HepG2 (cell line): Measurements from ENCODE around the gene SHC3. TPM values are rescaled to one million over a fixed set of nuclear protein-coding genes. Genes with fewer than 3 reads are reported as not detected.
A peak's percentile ranks its signal among the peaks of the same experiment; 100 is the strongest.

Experiments used
- ATAC-seq: fragments of 200-7000 bp; cut with Tn5 transposase; 3 replicates; pipeline ENCODE4 v1.9.1; 2020; ENCODE audit warnings: mild to moderate bottlenecking, moderate library complexity
- BruUV-seq: library from RNA; stranded (reverse); fragments of 400-500 nt; replicated peaks from 2 replicates; lab custom pipeline; 2021; lab: Mats Ljungman, UMichigan
- CTCF ChIA-PET: fragments of 300-600 bp; formaldehyde crosslinking; extraction: SDS; loops from one replicate; lab custom pipeline; 2021; ENCODE audit warnings: low total read pairs, inconsistent platforms, low intra/inter-chr PET ratio; lab: Yijun Ruan, JAX
- POLR2A ChIA-PET: fragments of 350-600 bp; sonication (Branson Sonifier 250); formaldehyde crosslinking; loops from one replicate; lab custom pipeline; 2020; ENCODE audit warnings: antibody characterized with exemption, inconsistent platforms; lab: Yijun Ruan, JAX
- DNase-seq: peaks from one replicate; pipeline ENCODE4 v3.0.0-alpha.2; 2015; ENCODE audit warnings: low spot score
- FAIRE-seq: peaks from 3 replicates; lab custom pipeline; 2011; peaks lifted over from hg19 to GRCh38; lab: Jason Lieb, UNC
- H2AFZ ChIP-seq: one replicate; pipeline ENCODE4 v1.6.1; 2011; ENCODE audit warnings: low read length, inconsistent platforms
- H3K27ac ChIP-seq: fragments of 300-600 bp; 3 replicates; pipeline ENCODE4 v1.8.0; 2011; ENCODE audit warnings: mixed run types, mild to moderate bottlenecking, mixed read lengths, low read length, inconsistent platforms; ENCODE audit not compliant: insufficient read depth; ENCODE audit errors: extremely low read length
- H3K27me3 ChIP-seq, 2 experiments: fragments of 200-600 bp in 1 of 2; 2 replicates in 1 of 2; 3 replicates in 1 of 2; pipeline versions ENCODE4 v1.6.0 to v1.8.0; 2011; ENCODE audit warnings: low read length in 2 of 2, mild to moderate bottlenecking in 2 of 2, moderate library complexity in 2 of 2, inconsistent platforms in 1 of 2; ENCODE audit not compliant: insufficient read depth in 2 of 2, control insufficient read depth in 1 of 2
- H3K36me3 ChIP-seq, 2 experiments: fragments of 200-600 bp in 1 of 2; replicated peaks in 1 of 2; 2 replicates in 1 of 2; 3 replicates in 1 of 2; pipeline versions ENCODE4 v1.5.1 to v1.8.0; 2011; ENCODE audit warnings: low read length in 2 of 2, inconsistent platforms in 1 of 2; ENCODE audit not compliant: insufficient read depth in 2 of 2, control insufficient read depth in 1 of 2
- H3K4me1 ChIP-seq: 2 replicates; pipeline ENCODE4 v1.5.1; 2012; ENCODE audit warnings: low read length, inconsistent platforms; ENCODE audit not compliant: insufficient read depth
- H3K4me2 ChIP-seq: 2 replicates; pipeline ENCODE4 v1.6.0; 2011; ENCODE audit warnings: low read depth, low read length, inconsistent platforms
- H3K4me3 ChIP-seq, 3 experiments: fragments of 200-600 bp in 1 of 3; sonication (generic), shearing (Covaris generic) in 1 of 3; replicated peaks in 1 of 3; 2 replicates each; pipeline ENCODE4 v1.5.1; 2011 to 2016; ENCODE audit warnings: low read length in 3 of 3, inconsistent platforms in 2 of 3, low read depth in 2 of 3, mild to moderate bottlenecking in 2 of 3, control low read depth in 1 of 3, mixed read lengths in 1 of 3; ENCODE audit not compliant: insufficient read depth in 1 of 3
- H3K79me2 ChIP-seq: one replicate; pipeline ENCODE4 v1.6.1; 2011; ENCODE audit warnings: low read length, inconsistent platforms; ENCODE audit not compliant: insufficient read depth
- H3K9ac ChIP-seq: 2 replicates; pipeline ENCODE4 v1.6.0; 2011; ENCODE audit warnings: mild to moderate bottlenecking, low read depth, low read length, inconsistent platforms; ENCODE audit not compliant: insufficient read depth
- H3K9me3 ChIP-seq: 2 replicates; pipeline ENCODE4 v1.5.1; 2012; ENCODE audit warnings: mild to moderate bottlenecking, low read length
- H4K20me1 ChIP-seq: 2 replicates; pipeline ENCODE4 v1.6.0; 2011; ENCODE audit warnings: inconsistent platforms, mild to moderate bottlenecking, low read length, moderate library complexity; ENCODE audit not compliant: insufficient read depth
- AGO2 ChIP-seq: fragments of 200-400 bp; formaldehyde crosslinking; optimal IDR thresholded peaks from 2 replicates; pipeline ENCODE3; 2017; ENCODE audit warnings: mild to moderate bottlenecking, low read depth, low read length, moderate library complexity
- BCL6 ChIP-seq: IDR thresholded peaks from 2 replicates; pipeline ENCODE4 v1.6.1; 2016; ENCODE audit warnings: missing genetic modification reagents, missing compliant biosample characterization
- ETV6 ChIP-seq: sonication (generic); formaldehyde crosslinking; conservative IDR thresholded peaks from 2 replicates; pipeline ENCODE4 v1.4.0; 2020; ENCODE audit warnings: missing genetic modification reagents
- KDM3A ChIP-seq: IDR thresholded peaks from 2 replicates; pipeline ENCODE4 v1.6.1; 2018; ENCODE audit warnings: low read depth, missing compliant biosample characterization
- RAD21 ChIP-seq: fragments of 450-650 bp; formaldehyde crosslinking; IDR thresholded peaks from 2 replicates; pipeline ENCODE4 v1.5.0; 2020; ENCODE audit warnings: mild to moderate bottlenecking
- ZNF101 ChIP-seq: sonication (generic); formaldehyde crosslinking; IDR thresholded peaks from 2 replicates; pipeline ENCODE4 v1.4.0; 2020; ENCODE audit warnings: mild to moderate bottlenecking, low read depth, missing genetic modification reagents, borderline replicate concordance
- ZNF20 ChIP-seq: sonication (generic); formaldehyde crosslinking; IDR thresholded peaks from 2 replicates; pipeline ENCODE4 v1.4.0; 2020; ENCODE audit warnings: mild to moderate bottlenecking, moderate library complexity, missing genetic modification reagents
- ZNF580 ChIP-seq: IDR thresholded peaks from 2 replicates; pipeline ENCODE4 v1.6.1; 2016; ENCODE audit warnings: low read depth, borderline replicate concordance
- ZNF691 ChIP-seq: sonication (generic); formaldehyde crosslinking; IDR thresholded peaks from 2 replicates; pipeline ENCODE4 v1.4.0; 2020; ENCODE audit warnings: missing genetic modification reagents, low read depth, mild to moderate bottlenecking, borderline replicate concordance
- WGBS: methylation state at CpG from one replicate; pipeline ENCODE4 v1.1.6; 2017; ENCODE audit warnings: low lambda C conversion rate; 5-methylcytosine and 5-hydroxymethylcytosine counted together
- in situ Hi-C: cut with HindIII; loops from 2 replicates; pipeline ENCODE4 v1.10.0; 2017; ENCODE audit warnings: low pct_unique_long_range_greater_than_20kb; ENCODE audit not compliant: extremely low pct_ligation_motif_present
- intact Hi-C: fragments of 100-400 bp; cut with micrococcal nuclease; formaldehyde crosslinking; loops from one replicate; pipeline ENCODE4 v1.10.0; 2022; ENCODE audit not compliant: unreplicated experiment
- polyA plus RNA-seq, 8 experiments: library from polyadenylated mRNA; depleted of rRNA in 3 of 8; stranded (reverse) in 7 of 8; unstranded in 1 of 8; fragments of >200 nt; fragmentation: Illumina TruSeq in 4 of 8; extraction: Trizol in 4 of 8; gene quantifications; 2 replicates each; pipeline versions ENCODE4 v1.2.1 to v1.2.3, GENCODE V29; 2011 to 2016; ENCODE audit warnings: low read depth in 4 of 8, missing spikeins in 1 of 8, mixed read lengths in 1 of 8; ENCODE audit not compliant: insufficient read depth in 1 of 8
- total RNA-seq, 5 experiments: library from RNA; depleted of rRNA; stranded (reverse); fragments of >200 nt; fragmentation: Illumina TruSeq; extraction: Trizol; gene quantifications; 2 replicates each; pipeline ENCODE4 v1.2.3, GENCODE V29; 2016; ENCODE audit warnings: low read depth in 1 of 5

Gene SHC3
- total and polyA plus RNA-seq, 2 of the 13 experiments (the other 11 are each of a cell fraction or from before 2014, with no cell fraction given), result 0.09 to 0.89 TPM

- POLR2A ChIA-PET, result no interaction called here
- H2AFZ ChIP-seq, result no peak overlapping the region
- FAIRE-seq, result no peak
Observed at GRCh38 chr9:88971131-88971960, 207.3 kb downstream of the SHC3 start.

More at GRCh38 chr9:88971131-88971960, 207.3 kb downstream of the SHC3 start:
- Histone ChIP-seq H3K36me3 (no peaks in the 10 kb centered on the region), H3K9me3 (no peaks in the 10 kb centered on the region), H4K20me1 (no peaks in the 10 kb centered on the region), H3K9ac (no peak overlapping the region), H3K4me1 (no peaks in the 10 kb centered on the region), H3K27me3 (peaks cover 0 to 4% of the 10 kb centered on the region in 2 experiments; a peak in 1 of 5 replicates), H3K79me2 (no peaks in the 10 kb centered on the region), H3K4me3 (no peak overlapping the region), H3K27ac (no peak overlapping the region), H3K4me2 (no peak overlapping the region)
- intact Hi-C loops, result no loop called here
- CTCF ChIA-PET, result no interaction called here
- BruUV-seq, result no TSS peak
- DNase-seq, result no peak
- ATAC-seq, result peak; percentile 77
- in situ Hi-C loops, result no loop called here
- WGBS, result 49% methylated on average over 21 of the region's 23 CpGs
- no peak for TF ChIP-seq ETV6 (CRISPR knock-in tag)
- TF ChIP-seq ZNF580, result no peak
- TF ChIP-seq ZNF101 (CRISPR knock-in tag), result no peak
- no peak for TF ChIP-seq KDM3A (CRISPR knock-in tag)
- TF ChIP-seq ZNF691 (CRISPR knock-in tag), result no peak
- no peak for TF ChIP-seq AGO2
- TF ChIP-seq BCL6, result no peak
- TF ChIP-seq RAD21, result no peak
- TF ChIP-seq ZNF20, result no peak
